CD8-positive, alpha-beta memory T cell (primary cell): ENCODE results near the gene SFXN5. TPM values are rescaled to one million over a fixed set of nuclear protein-coding genes. Genes with fewer than 3 reads are reported as not detected.

ENCODE experiments used
- CTCF ChIA-PET: fragments of 350-600 bp; sonication (Branson Sonifier 250); formaldehyde crosslinking; loops from one replicate; lab custom pipeline; 2021; ENCODE audit warnings: antibody characterized with exemption; lab: Charles Lee
- POLR2A ChIA-PET: fragments of 350-600 bp; sonication (Branson Sonifier 250); formaldehyde crosslinking; loops from one replicate; lab custom pipeline; 2021; ENCODE audit warnings: antibody characterized with exemption; lab: Charles Lee
- DNase-seq, 5 donors: peaks; one replicate each; pipeline versions ENCODE4 v3.0.0 to v3.0.0-alpha.2; 2020 to 2022; ENCODE audit warnings: mixed read lengths in 1 of 5
- H3K27ac ChIP-seq: one replicate; pipeline ENCODE4 v1.7.0; 2013; ENCODE audit warnings: low read depth, mild to moderate bottlenecking, low read length, moderate library complexity
- H3K27me3 ChIP-seq: 2 replicates; pipeline ENCODE4 v1.7.0; 2013; ENCODE audit warnings: low read length, mild to moderate bottlenecking; ENCODE audit not compliant: insufficient read depth, poor library complexity, severe bottlenecking
- H3K36me3 ChIP-seq: 2 replicates; pipeline ENCODE4 v1.7.0; 2013; ENCODE audit warnings: mild to moderate bottlenecking, low read length, moderate library complexity; ENCODE audit not compliant: insufficient read depth
- H3K4me1 ChIP-seq: 2 replicates; pipeline ENCODE4 v1.7.0; 2013; ENCODE audit warnings: mild to moderate bottlenecking, low read length, moderate library complexity; ENCODE audit not compliant: insufficient read depth
- H3K4me3 ChIP-seq: 2 replicates; pipeline ENCODE4 v1.7.0; 2013; ENCODE audit warnings: mild to moderate bottlenecking, low read length
- H3K9me3 ChIP-seq: 2 replicates; pipeline ENCODE4 v1.7.0; 2013; ENCODE audit warnings: mild to moderate bottlenecking, low read length
- H3K27ac Mint-ChIP-seq, 8 donors: one replicate each; pipeline ENCODE4 v1.8.0; 2020 to 2021; ENCODE audit warnings: mixed read lengths in 8 of 8, mild to moderate bottlenecking in 6 of 8, inconsistent platforms in 3 of 8, moderate library complexity in 3 of 8
- H3K27me3 Mint-ChIP-seq, 2 donors: one replicate each; pipeline ENCODE4 v1.8.0; 2020 to 2021; ENCODE audit warnings: mixed read lengths in 2 of 2, mild to moderate bottlenecking in 1 of 2, moderate library complexity in 1 of 2
- H3K36me3 Mint-ChIP-seq, 3 donors: one replicate each; pipeline ENCODE4 v1.8.0; 2020 to 2021; ENCODE audit warnings: mixed read lengths in 3 of 3, inconsistent platforms in 1 of 3, mild to moderate bottlenecking in 1 of 3
- H3K4me1 Mint-ChIP-seq, 3 donors: one replicate each; pipeline ENCODE4 v1.8.0; 2020 to 2021; ENCODE audit warnings: mixed read lengths in 3 of 3, inconsistent platforms in 1 of 3, mild to moderate bottlenecking in 1 of 3
- H3K4me3 Mint-ChIP-seq, 7 donors: one replicate each; pipeline ENCODE4 v1.8.0; 2020 to 2021; ENCODE audit warnings: mixed read lengths in 7 of 7, mild to moderate bottlenecking in 6 of 7, moderate library complexity in 4 of 7, inconsistent platforms in 2 of 7
- H3K9me3 Mint-ChIP-seq, 5 donors: one replicate each; pipeline ENCODE4 v1.8.0; 2020 to 2022; ENCODE audit warnings: mixed read lengths in 5 of 5, mild to moderate bottlenecking in 3 of 5, moderate library complexity in 2 of 5, inconsistent platforms in 1 of 5
- polyA plus RNA-seq: library from polyadenylated mRNA; unstranded; fragments of 300-500 nt; fragmentation: Illumina TruSeq; gene quantifications from one replicate; pipeline ENCODE4 v1.2.3, GENCODE V29; 2021
- total RNA-seq, 2 experiments: library from RNA; stranded (reverse); gene quantifications; one replicate each; pipeline ENCODE4 v1.2.3, GENCODE V29; 2021

The SFXN5 gene
- total and polyA plus RNA-seq, 3 experiments from 2014 or later = 1.8 to 19.1 (median 16.8) TPM

- Mint-ChIP-seq H3K4me1 (no peaks in the 10 kb centered on the region), H3K36me3 (no peaks in the 10 kb centered on the region), H3K27me3 (peaks cover 0 to 3% of the 10 kb centered on the region in 2 donors), H3K9me3 (no peaks in the 10 kb centered on the region), H3K27ac (peak overlapping the region in 1 of 8 donors; percentile 51), H3K4me3 (no peak overlapping the region)
- Histone ChIP-seq H3K27ac (no peak overlapping the region), H3K27me3 (no peaks in the 10 kb centered on the region), H3K4me3 (no peak overlapping the region), H3K36me3 (no peaks in the 10 kb centered on the region), H3K4me1 (no peaks in the 10 kb centered on the region), H3K9me3 (no peaks in the 10 kb centered on the region)
- POLR2A ChIA-PET = no interaction called here
- CTCF ChIA-PET = no interaction called here
- no peak for DNase-seq
Observed at GRCh38 chr2:72945450-72946019, 126.0 kb downstream of the SFXN5 start.

GRCh38 chr2:72944804-72945449, 126.6 kb downstream of the SFXN5 start:
- Histone ChIP-seq H3K27me3 (no peaks in the 10 kb centered on the region), H3K9me3 (no peaks in the 10 kb centered on the region), H3K4me3 (no peak overlapping the region), H3K36me3 (no peaks in the 10 kb centered on the region), H3K4me1 (no peaks in the 10 kb centered on the region), H3K27ac (no peak overlapping the region)
- Mint-ChIP-seq H3K4me1 (no peaks in the 10 kb centered on the region), H3K4me3 (no peak overlapping the region), H3K27ac (no peak overlapping the region), H3K36me3 (no peaks in the 10 kb centered on the region), H3K27me3 (peaks cover 0 to 3% of the 10 kb centered on the region in 2 donors), H3K9me3 (no peaks in the 10 kb centered on the region)
- POLR2A ChIA-PET = no interaction called here
- DNase-seq = no peak
- CTCF ChIA-PET = no interaction called here

GRCh38 chr2:72943540-72944395, 127.7 kb downstream of the SFXN5 start:
- no peaks in the 10 kb centered on the region for H3K4me1 ChIP-seq
- Mint-ChIP-seq H3K27me3 (peaks cover 0 to 3% of the 10 kb centered on the region in 2 donors), H3K4me3 (no peak overlapping the region), H3K27ac (peak overlapping the region in 1 of 8 donors; percentile 24), H3K36me3 (no peaks in the 10 kb centered on the region), H3K4me1 (no peaks in the 10 kb centered on the region), H3K9me3 (no peaks in the 10 kb centered on the region)
- H3K27me3 ChIP-seq = no peaks in the 10 kb centered on the region
- ChIA-PET CTCF (no interaction called here), POLR2A (no interaction called here)
- H3K9me3 ChIP-seq = no peaks in the 10 kb centered on the region
- no peaks in the 10 kb centered on the region for H3K36me3 ChIP-seq
- no peak overlapping the region for H3K27ac ChIP-seq
- no peak overlapping the region for H3K4me3 ChIP-seq
- no peak for DNase-seq

- POLR2A ChIA-PET = no interaction called here
- Mint-ChIP-seq H3K9me3 (no peaks in the 10 kb centered on the region), H3K4me1 (no peaks in the 10 kb centered on the region), H3K36me3 (no peaks in the 10 kb centered on the region), H3K27ac (no peak overlapping the region), H3K27me3 (peaks cover 1 to 3% of the 10 kb centered on the region in 2 donors), H3K4me3 (no peak overlapping the region)
- DNase-seq = no peak
- Histone ChIP-seq H3K9me3 (no peaks in the 10 kb centered on the region), H3K4me1 (no peaks in the 10 kb centered on the region), H3K4me3 (no peak overlapping the region), H3K27ac (no peak overlapping the region), H3K27me3 (no peaks in the 10 kb centered on the region), H3K36me3 (no peaks in the 10 kb centered on the region)
- CTCF ChIA-PET = no interaction called here
Observed at GRCh38 chr2:72942881-72943418, 128.6 kb downstream of the SFXN5 start.

- no peaks in the 10 kb centered on the region for H3K4me1 Mint-ChIP-seq
- no peaks in the 10 kb centered on the region for H3K9me3 ChIP-seq
- peaks cover 3% of the 10 kb centered on the region in 2 donors for H3K27me3 Mint-ChIP-seq
- H3K27me3 ChIP-seq = no peaks in the 10 kb centered on the region
- no peak overlapping the region for H3K4me3 Mint-ChIP-seq
- ChIA-PET CTCF (no interaction called here), POLR2A (no interaction called here)
- DNase-seq = no peak
- no peaks in the 10 kb centered on the region for H3K9me3 Mint-ChIP-seq
- no peak overlapping the region for H3K27ac Mint-ChIP-seq
- H3K36me3 ChIP-seq = no peaks in the 10 kb centered on the region
- H3K36me3 Mint-ChIP-seq = no peaks in the 10 kb centered on the region
- no peaks in the 10 kb centered on the region for H3K4me1 ChIP-seq
- H3K4me3 ChIP-seq = no peak overlapping the region
- no peak overlapping the region for H3K27ac ChIP-seq
Observed at GRCh38 chr2:72942293-72942692, 129.2 kb downstream of the SFXN5 start.

- Mint-ChIP-seq H3K9me3 (no peaks in the 10 kb centered on the region), H3K36me3 (no peaks in the 10 kb centered on the region), H3K4me3 (no peak overlapping the region), H3K4me1 (no peaks in the 10 kb centered on the region), H3K27me3 (peaks cover 1 to 7% of the 10 kb centered on the region in 2 donors), H3K27ac (no peak overlapping the region)
- ChIA-PET POLR2A (no interaction called here), CTCF (no interaction called here)
- DNase-seq = no peak
- Histone ChIP-seq H3K36me3 (no peaks in the 10 kb centered on the region), H3K9me3 (no peaks in the 10 kb centered on the region), H3K4me1 (no peaks in the 10 kb centered on the region), H3K4me3 (no peak overlapping the region), H3K27ac (no peak overlapping the region), H3K27me3 (no peaks in the 10 kb centered on the region)
Observed at GRCh38 chr2:72940786-72941185, 130.7 kb downstream of the SFXN5 start.

GRCh38 chr2:72940361-72940760, 131.2 kb downstream of the SFXN5 start:
- H3K27me3 ChIP-seq = no peaks in the 10 kb centered on the region
- H3K27ac Mint-ChIP-seq = no peak overlapping the region
- no peaks in the 10 kb centered on the region for H3K36me3 ChIP-seq
- no peaks in the 10 kb centered on the region for H3K4me1 Mint-ChIP-seq
- H3K36me3 Mint-ChIP-seq = no peaks in the 10 kb centered on the region
- H3K4me3 Mint-ChIP-seq = no peak overlapping the region
- ChIA-PET POLR2A (no interaction called here), CTCF (interaction anchor here (1.6 kb wide), 1 partner anchor 12 kb away, joined by 4 read pairs; no protein-coding TSS in a partner anchor)
- H3K4me3 ChIP-seq = no peak overlapping the region
- no peak for DNase-seq
- H3K27me3 Mint-ChIP-seq = peaks cover 2 to 11% of the 10 kb centered on the region in 2 donors
- no peaks in the 10 kb centered on the region for H3K4me1 ChIP-seq
- H3K27ac ChIP-seq = no peak overlapping the region
- no peaks in the 10 kb centered on the region for H3K9me3 Mint-ChIP-seq
- H3K9me3 ChIP-seq = no peaks in the 10 kb centered on the region

GRCh38 chr2:72938455-72938854, 133.1 kb downstream of the SFXN5 start:
- no peak for DNase-seq
- no peak overlapping the region for H3K27ac Mint-ChIP-seq
- no peaks in the 10 kb centered on the region for H3K4me1 Mint-ChIP-seq
- Histone ChIP-seq H3K4me3 (no peak overlapping the region), H3K9me3 (no peaks in the 10 kb centered on the region), H3K4me1 (no peaks in the 10 kb centered on the region), H3K27me3 (no peaks in the 10 kb centered on the region), H3K27ac (no peak overlapping the region), H3K36me3 (no peaks in the 10 kb centered on the region)
- H3K36me3 Mint-ChIP-seq = no peaks in the 10 kb centered on the region
- H3K4me3 Mint-ChIP-seq = no peak overlapping the region
- no peaks in the 10 kb centered on the region for H3K9me3 Mint-ChIP-seq
- CTCF ChIA-PET = no interaction called here
- peaks cover 4 to 22% of the 10 kb centered on the region in 2 donors for H3K27me3 Mint-ChIP-seq
- POLR2A ChIA-PET = no interaction called here
